GM21825 (cell line): ENCODE results near the gene WDR86.

Experiments used
- ATAC-seq: cut with Tn5 transposase; IDR thresholded peaks from one replicate; pipeline ENCODE4 v1.9.1; 2021; ENCODE audit warnings: mild to moderate bottlenecking, moderate library complexity; ENCODE audit not compliant: unreplicated experiment

WDR86 gene

GRCh38 chr7:151381348-151382078, 28.3 kb downstream of the WDR86 start:
- no peak for ATAC-seq

DNA sequence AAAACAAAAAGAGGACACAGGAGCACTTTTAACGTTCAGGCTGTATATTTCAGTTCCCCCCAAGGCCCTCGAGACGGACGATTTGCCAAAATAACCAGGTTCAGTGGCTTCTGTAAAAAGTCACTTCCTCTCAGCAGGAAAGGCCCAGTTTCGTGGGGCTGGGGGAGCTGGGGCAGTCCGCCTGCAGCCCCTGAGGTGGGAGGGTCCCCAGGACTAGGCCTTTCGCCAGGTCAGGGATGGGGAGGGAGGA, 28.8 kb downstream of the WDR86 start:
- ATAC-seq, result no peak

DNA sequence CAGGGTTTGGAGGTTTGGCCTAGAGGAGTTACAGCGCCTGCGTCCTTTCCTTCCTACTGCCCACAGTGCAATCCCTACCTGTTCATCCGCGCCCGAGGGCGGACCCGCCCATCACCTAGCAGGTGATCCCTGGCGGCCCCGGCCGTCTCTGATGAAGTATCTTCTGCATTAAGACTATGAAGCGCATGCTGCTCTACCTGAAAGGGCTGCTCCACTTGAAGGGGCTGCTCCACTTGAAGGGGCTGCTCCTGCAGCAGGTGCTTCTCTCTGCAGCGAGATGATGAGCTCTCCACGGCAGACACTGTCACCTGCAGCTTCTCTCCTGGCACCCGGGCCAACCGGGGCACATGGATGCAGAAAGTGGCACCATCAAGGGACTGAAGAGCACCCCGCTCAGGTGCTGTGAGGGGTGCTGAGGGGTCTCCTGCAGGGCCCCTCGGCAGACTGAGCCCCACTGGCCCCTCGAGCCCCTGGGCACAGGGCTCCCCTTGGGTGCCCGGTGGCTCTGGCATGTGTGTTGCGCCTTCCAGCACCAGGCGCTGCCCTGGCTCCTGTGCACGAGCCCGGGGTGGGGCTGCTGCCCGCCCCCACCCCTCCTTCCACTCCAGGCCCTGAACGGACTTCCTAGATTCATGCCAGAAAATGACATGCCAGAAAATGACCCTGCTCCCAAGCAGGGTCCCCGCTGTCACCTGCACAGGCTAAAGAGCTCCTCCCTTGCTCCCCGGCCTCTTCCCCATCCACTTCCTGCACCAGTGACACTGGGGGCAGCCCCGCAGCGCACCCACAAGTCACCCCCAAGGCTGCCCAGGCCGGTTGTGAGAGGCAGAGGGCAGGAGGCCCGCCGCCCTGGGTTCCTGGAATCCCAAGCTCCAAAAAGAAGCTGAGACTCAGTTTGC, 29.4 kb downstream of the WDR86 start:
- ATAC-seq, result no peak

DNA sequence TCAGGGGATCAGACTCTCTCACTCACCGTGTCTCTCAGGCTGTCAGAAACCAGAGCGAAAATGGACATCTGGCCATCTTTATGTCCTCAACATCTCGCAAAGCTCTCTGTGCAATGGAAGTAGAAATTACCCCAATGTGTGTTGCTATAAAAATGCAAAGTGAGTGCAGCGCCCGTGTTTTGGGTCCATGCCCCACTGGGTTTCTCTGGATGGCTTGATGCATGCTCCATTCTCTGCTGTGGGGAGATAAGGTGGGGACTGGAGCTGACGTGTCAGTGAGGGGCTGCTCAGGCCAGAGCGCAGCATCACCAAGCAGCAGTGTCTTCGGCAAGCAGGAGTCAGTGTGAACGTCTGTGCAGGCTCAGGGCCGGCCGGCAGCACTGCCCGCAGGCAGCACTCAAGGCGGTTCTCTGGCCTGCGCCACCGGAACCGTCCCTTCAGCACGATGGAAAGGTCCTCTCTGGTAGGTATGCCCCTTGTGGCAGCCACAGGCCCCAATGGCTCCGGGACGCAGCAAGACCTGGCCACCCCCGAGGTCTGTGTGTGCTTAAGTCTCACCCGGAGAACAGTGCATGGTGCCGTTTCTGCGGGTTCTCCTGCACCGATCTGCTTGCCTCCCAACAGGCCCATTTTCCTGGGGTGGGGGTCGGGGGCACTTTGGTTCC, 30.2 kb downstream of the WDR86 start:
- no peak for ATAC-seq

DNA sequence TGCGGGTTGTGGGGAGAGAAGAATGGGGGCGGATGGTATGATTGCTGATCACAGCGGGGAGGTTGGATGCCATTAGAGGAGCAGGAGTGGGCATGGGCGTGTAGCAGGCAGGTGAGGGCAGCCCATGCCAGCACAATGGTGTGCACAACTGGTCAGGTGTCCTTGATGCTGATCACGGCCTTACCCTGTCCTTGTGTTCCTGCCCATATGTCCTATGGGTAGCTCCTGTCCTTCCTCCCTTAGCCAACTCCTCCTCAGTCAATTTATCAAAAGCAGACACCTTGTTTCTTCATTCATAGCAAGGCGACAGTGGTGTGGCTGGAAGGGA, 30.7 kb downstream of the WDR86 start:
- ATAC-seq, result no peak

DNA sequence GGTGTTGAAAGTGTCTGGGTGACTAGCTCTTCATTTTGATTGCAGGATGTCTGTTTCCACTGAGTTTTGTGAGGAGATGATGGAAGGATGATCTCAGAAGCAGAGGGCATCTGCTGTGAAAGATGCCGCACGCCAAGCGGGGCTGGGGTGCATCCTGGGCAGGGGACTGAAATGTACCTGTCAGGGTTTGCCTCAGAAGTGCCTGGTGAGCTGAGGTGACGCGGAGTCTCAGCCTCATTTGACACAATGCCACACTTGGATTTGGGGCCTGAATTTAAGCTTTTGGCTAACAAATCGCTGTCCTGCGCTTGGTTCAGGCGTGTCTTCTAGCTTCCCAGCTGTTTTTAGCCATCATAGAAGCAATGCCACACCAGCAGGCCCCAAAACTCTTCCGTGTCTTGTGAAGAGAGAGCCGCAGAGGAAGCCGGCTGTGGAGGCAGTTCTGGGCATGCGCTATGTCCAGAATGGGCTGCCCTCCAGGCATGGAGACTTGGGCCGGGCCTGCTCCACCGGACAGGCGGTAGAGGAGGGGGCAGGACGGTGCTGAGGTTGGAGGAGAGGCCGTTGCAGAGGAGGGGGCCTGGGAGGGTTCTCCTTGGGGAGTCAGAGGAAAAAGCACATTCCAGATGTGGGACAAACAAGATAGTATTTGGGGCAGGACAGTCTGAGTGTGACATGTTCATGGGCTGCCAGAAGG, 31.2 kb downstream of the WDR86 start:
- ATAC-seq, result no peak

DNA sequence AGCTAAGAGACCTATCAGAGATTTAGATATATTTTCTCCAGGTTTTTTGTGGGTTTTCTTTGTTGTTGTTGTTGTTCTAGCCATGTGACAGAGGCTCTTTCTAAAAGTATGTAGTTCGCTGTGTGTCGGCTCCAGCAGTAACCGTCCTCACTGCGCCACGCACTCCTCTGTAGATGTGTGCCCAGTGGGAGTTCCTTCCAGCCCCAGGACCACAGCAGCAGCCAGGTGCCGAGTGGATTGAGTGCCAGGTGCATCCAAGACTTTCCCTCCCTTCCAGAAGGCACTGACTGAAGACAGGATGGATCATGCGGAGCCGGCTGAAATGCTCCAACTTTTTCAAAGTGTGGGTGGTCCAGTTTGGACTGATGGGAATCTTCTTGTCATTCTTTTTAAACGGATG, 31.8 kb downstream of the WDR86 start:
- ATAC-seq, result no peak

- no peak for ATAC-seq
These were observed 32.4 kb downstream of the WDR86 start for GRCh38 chr7:151377406-151377805.

DNA sequence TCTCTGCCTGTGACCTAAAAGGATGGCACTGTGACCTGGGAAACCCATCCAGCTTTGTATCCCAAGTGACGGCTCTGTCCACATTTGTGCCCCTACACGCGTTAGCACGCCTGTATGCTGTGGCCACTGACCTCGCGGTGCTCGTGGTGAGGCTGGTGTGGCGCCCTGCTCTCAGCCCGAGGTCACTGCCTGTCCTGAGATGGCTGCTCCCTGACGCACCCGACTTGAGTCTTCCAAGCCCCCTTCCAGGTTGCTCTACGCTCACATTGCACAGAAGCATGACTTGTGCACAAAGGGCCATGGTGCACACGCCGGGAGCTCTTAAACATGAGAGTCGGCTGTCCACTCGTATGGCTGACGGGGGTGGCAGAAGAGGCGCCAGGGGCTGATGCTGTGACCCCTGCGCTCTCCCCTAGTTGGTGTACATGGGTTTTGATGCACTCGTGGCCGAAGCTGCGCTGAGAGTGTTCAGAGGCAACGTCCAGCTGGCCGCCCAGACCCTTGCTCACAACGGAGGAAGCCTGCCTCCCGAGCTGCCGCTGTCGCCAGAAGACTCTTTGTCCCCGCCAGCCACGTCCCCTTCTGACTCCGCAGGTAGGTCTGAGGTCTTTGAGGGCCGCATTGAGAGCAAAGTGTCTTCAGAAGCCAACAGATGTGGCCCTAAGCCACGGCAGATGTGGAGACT, 33.5 kb downstream of the WDR86 start:
- ATAC-seq, result no peak

GRCh38 chr7:151375530-151376217, 34.2 kb downstream of the WDR86 start:
- ATAC-seq, result no peak

- no peak for ATAC-seq
These were observed 35.1 kb downstream of the WDR86 start for GRCh38 chr7:151374726-151375125.

GRCh38 chr7:151374139-151374538, 35.7 kb downstream of the WDR86 start:
- no peak for ATAC-seq

- ATAC-seq, result no peak
These were observed 36.2 kb downstream of the WDR86 start for GRCh38 chr7:151373599-151373998.

GRCh38 chr7:151372612-151373265, 37.1 kb downstream of the WDR86 start:
- ATAC-seq, result no peak

DNA sequence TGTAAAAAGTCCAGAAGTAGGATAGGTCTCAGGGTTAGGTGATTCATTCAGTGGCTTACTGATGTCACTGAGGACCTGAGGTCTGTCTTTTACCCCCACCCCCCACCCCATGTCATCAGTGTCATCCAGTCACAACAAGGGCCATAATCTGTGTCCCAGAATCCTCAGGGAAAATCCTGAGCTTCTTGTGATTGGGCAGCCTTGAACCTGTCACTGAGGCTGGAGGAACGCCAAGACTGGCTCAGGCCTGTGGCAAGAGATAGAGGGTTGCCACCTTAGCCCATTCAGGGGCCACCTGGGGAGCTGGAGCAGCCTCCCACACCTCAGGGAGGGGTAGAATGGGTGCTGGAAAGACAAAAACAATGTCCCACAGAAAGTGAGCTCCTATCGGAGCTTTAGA, 38.6 kb downstream of the WDR86 start:
- ATAC-seq, result no peak

DNA sequence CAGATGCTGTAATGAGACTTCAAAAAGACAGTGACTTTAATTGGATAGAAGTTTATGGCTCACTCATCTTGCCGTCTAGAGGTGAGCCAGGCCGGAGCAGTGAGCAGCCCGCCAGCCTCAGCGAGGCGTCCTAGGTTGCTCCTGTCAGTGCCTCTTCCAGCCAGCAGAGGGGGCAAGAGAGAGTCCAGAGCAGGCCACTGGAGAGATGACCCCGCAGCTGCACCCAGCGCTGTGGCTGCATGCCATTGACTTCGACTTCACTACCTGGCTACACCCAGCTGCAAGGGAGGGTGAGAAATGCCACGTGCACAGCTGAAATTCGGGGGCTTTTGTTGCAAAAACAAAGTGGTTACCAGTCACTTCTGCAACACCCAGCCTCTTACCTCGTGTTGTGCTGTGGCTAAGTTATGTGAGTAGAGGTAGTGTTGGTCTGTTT, 41.7 kb downstream of the WDR86 start:
- peak; percentile 91 for ATAC-seq

DNA sequence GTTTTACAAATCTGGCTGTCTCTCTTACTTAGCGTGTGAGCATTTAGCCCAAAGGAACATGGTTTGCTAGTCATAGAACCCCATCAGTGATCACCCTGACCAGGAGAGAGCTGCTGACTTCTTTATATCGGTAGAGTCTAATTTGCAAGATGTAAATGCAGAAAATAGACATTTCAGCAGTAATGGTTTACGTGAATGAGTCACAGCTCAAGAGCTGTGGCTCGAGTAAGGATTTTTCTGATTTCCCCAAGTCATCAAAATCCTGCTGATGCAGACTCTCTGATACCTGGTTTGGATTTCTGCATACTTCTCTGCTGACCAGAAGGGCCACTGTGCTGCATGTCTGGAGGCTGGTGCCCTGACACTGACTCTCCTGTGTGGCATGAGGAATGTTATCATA, 42.6 kb downstream of the WDR86 start:
- no peak for ATAC-seq

- ATAC-seq, result no peak
These were observed 43.0 kb downstream of the WDR86 start for GRCh38 chr7:151366880-151367222.

DNA sequence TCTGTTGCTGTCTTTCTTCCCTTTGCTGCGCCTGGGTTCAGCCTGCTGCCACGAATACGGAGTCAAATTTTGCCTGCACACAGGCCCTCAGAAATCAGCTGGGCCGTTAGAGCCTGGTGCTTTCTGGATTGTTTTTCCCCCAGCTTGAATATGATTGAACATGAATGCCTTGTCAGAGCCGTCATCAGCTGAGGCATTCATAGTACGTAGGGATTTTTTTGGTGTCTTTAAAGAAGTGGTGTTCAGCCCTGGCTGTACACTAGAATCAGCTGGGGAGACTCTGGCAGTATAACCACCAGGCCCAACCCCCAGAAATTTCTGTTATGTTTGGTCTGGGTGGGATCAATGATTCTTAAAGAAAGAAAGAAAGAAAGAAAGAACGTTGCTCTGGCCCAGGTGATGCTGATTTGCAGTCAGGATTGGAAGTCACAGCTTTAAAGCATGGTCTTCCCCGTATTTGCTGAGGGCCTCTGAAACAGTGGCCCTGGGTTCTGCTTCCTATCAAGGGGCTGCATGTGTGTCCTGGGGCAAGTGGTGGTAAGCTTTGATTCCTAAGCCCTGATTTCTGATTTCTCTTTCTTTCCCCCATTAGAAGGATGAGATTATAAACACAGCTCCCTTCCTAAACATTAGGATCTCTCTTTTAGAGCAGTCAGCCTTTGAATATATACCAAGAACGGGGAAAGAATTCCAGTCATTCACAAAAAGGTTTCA, 43.5 kb downstream of the WDR86 start:
- no peak for ATAC-seq
